ENCODE measurements around the gene CSRNP2.
"Not testable (repeated sequence)": the region's sequence is repeated elsewhere in the genome, so short reads cannot be mapped to it uniquely, and the experiment has no call there.

The CSRNP2 gene

GRCh38 chr12:51027342-51027835 lies 56.0 kb downstream of the CSRNP2 start:
- DNase-seq (ENCODE audit: low read depth, low spot score) = no peak

DNA sequence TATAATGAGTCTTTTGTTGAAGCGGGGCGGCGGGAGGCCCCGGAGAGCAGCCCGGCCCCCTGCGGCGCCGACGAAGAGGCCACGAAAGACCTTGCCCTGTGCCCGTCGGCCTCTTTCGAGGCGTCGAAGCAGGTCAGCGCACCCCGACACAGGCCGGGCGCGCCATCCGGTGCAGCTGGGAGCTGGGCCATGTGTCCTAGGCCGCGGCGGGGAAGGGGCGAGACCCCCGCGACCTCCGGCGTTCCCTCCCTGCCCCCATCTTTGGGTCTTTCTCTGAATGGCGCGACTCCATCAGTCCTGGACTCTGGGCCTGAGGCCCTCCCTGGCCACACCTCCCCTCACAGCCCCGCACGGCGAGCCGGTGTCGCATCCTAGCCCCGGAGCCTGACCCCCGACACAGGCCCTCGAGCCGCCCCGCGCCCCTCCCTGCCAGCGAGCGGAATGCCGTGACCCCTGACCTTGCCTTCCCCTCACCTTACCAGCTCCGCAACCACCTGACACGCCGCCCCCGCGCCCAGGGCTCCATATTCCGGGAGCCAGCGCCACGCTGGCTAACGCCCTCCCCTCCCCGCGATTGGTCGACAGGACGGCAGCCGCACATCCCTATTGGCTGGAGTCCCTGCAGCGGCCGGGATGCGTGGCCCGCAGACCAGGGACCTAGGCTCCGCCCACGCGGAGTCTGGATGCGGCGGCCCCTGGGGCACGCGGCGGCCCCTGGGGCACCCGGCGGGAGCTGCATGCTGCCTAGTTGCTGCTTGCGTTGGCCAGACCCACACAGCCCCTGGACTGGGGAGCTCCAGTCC lies 57.4 kb downstream of the CSRNP2 start, which contains the start of gene SLC11A2:
SLC11A2 (minus strand) TSS at position 549 of the 803 bp plus-strand sequence. CDS start 15,656 bp downstream, outside the sequence.
- DNase-seq (ENCODE audit: low read depth, low spot score) = peak; percentile 92

DNA sequence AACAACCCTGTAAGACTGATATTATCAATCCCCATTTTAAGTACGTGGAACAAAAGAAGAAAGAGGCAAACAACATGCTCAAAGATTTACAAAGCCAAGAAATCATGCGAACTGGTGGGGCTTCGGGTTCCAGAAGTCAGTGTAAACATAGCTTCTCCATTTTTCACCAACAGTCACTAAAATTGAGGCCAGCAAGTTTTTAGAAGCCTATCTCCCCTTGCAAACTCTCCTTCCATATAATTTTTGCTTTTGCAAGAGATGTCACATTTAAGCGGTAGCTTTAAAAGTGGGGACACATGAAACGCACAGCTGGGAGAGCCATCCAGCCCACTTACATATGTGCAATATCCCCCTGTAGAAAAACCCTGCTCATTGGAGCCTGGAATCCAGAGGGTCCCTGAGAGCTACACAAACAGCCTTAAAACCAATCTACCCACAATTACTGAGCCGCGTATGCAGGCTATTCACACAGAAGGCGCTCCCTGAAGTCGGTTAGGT lies 58.0 kb downstream of the CSRNP2 start:
- no peak for DNase-seq (ENCODE audit: low read depth, low spot score)

- no peak for DNase-seq (ENCODE audit: low read depth, low spot score)
Measured at GRCh38 chr12:51023625-51024382, 59.6 kb downstream of the CSRNP2 start.

GRCh38 chr12:51021694-51022093 lies 61.7 kb downstream of the CSRNP2 start:
- no peak for DNase-seq (ENCODE audit: low read depth, low spot score)

DNA sequence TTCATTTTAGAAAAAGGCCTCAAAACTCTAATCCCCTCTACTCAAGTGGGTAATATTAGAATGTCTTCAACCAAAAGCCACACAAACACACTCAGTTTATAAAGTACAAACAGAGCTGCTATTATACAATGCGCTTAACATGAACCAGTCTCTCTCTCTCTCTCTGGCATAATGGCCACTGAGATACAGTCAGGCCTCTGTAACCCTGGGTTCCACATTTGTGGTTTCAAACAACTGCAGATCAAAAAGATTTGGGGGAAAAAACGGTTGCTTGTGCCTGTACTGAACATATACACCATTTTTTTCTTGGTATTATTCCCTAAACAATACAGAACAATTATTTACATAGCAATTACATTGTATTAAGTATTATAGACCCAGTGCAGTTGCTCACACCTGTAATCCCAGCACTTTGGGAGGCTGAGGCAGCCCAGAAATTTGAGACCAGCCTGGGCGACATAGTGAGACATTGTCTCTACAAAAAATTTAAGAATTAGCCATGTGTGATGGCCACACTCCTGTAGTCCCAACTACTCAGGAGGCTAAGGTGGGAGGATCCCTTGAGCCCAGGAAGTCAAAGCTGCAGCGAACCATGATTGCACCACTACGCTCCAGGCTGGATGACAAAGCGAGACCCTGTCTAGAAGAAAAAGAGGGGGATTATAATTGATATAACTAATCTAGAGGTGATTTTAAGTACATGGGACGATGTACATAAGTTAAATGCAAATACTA lies 62.8 kb downstream of the CSRNP2 start:
- DNase-seq (ENCODE audit: low read depth, low spot score) = no peak

GRCh38 chr12:51019927-51020326 lies 63.5 kb downstream of the CSRNP2 start:
- no peak for DNase-seq (ENCODE audit: low read depth, low spot score)

GRCh38 chr12:51018956-51019355 lies 64.4 kb downstream of the CSRNP2 start:
- no peak for DNase-seq (ENCODE audit: low read depth, low spot score)

- DNase-seq (ENCODE audit: low read depth, low spot score) = no peak
Measured at GRCh38 chr12:51017452-51017851, 65.9 kb downstream of the CSRNP2 start.

DNA sequence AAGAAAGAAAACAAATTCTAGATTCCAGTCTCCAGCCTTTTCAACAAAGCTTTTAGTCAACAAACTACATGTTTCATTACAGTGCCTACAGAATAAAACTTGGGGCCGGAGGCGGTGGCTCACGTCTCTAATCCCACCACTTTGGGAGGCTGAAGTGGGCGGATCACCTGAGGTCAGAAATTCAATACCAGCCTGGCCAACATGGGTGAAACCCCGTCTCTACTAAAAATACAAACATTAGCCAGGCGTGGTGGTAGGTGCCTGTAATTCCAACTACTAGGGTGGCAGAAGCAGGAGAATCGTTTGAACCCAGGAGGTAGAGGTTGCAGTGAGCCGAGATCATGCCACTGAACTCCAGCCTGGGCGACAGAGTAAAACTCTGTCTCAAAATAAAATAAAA lies 68.9 kb downstream of the CSRNP2 start:
- DNase-seq (ENCODE audit: low read depth, low spot score) = not testable (repeated sequence)

GRCh38 chr12:51013441-51013840 lies 70.0 kb downstream of the CSRNP2 start:
- DNase-seq (ENCODE audit: low read depth, low spot score) = no peak

DNA sequence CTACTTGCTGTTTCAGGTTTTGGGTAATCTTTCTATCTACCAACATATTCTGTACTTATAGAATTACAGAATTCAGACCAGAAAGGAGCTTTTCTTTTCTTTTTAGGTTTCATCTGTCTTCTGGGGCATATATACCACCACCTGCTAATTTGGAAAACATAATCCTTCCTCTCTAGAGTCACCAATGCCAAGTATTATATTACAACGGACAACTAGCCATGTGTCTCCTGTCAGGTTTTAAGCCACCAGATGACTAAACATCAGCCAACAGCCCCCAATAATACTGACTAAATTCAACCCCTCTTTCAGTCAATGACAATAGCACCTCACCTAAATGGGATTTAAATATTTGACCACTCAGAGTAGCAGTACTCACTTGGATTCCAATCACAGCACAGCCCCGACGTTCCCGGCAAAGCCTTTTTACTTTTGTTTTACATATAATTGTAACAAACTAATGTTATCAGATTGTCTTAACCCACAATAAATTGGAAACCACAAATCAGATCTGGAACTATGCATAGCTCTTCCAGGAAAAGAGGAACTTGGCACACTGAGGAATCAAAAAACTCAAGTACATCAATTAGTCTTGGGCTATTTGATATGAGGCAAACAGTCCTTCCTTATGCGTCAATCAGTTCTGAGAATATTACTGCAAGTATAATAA lies 70.7 kb downstream of the CSRNP2 start:
- no peak for DNase-seq (ENCODE audit: low read depth, low spot score)

- no peak for DNase-seq (ENCODE audit: low read depth, low spot score)
Measured at GRCh38 chr12:51011955-51012354, 71.4 kb downstream of the CSRNP2 start.

Data from iPS DF 19.7 (cell line).